SK-N-SH (cell line): ENCODE measurements around the gene MLYCD. TPM values are rescaled to one million over a fixed set of nuclear protein-coding genes. Genes with fewer than 3 reads are reported as not detected.

Source experiments
- CTCF ChIA-PET: fragments of 300-600, 350-600 bp; formaldehyde crosslinking; extraction: SDS; loops from one replicate; lab custom pipeline; 2021; lab: Yijun Ruan, JAX
- POLR2A ChIA-PET: fragments of 350-600 bp; sonication (Branson Sonifier 250); formaldehyde crosslinking; extraction: SDS; loops from one replicate; lab custom pipeline; 2020; ENCODE audit warnings: antibody characterized with exemption, inconsistent platforms; lab: Yijun Ruan, JAX
- DNase-seq: peaks from one replicate; pipeline ENCODE4 v3.0.0; 2012
- H2AFZ ChIP-seq: fragments of 200-600 bp; sonication (generic); 2 replicates; pipeline ENCODE4 v1.8.1; 2016; ENCODE audit warnings: antibody characterized with exemption, mild to moderate bottlenecking, low read depth
- H3F3A ChIP-seq: fragments of 200-600 bp; sonication (generic); replicated peaks from 2 replicates; pipeline ENCODE3; 2016; ENCODE audit warnings: antibody characterized with exemption, mild to moderate bottlenecking; ENCODE audit not compliant: insufficient read depth
- H3K27ac ChIP-seq, 2 experiments: fragments of 200-500 bp in 1 of 2; fragments of 200-600 bp in 1 of 2; sonication (Bioruptor generic) in 1 of 2; sonication (generic), shearing (Covaris generic) in 1 of 2; 2 replicates each; pipeline versions ENCODE4 v1.5.1 to v1.6.1; 2014 to 2016; ENCODE audit warnings: low read depth in 2 of 2, inconsistent platforms in 1 of 2, low read length in 1 of 2, mild to moderate bottlenecking in 1 of 2, mixed read lengths in 1 of 2
- H3K27me3 ChIP-seq: fragments of 200-600 bp; sonication (generic), shearing (Covaris generic); 2 replicates; pipeline ENCODE4 v1.6.1; 2016; ENCODE audit warnings: mixed run types; ENCODE audit not compliant: insufficient read depth
- H3K36me3 ChIP-seq, 2 experiments: fragments of 200-500 bp in 1 of 2; fragments of 200-600 bp in 1 of 2; sonication (Bioruptor generic) in 1 of 2; sonication (generic) in 1 of 2; replicated peaks in 1 of 2; 2 replicates each; pipeline versions ENCODE3 to v1.5.1; 2014 to 2016; ENCODE audit warnings: low read length in 1 of 2, mild to moderate bottlenecking in 1 of 2; ENCODE audit not compliant: insufficient read depth in 2 of 2, control insufficient read depth in 1 of 2
- H3K4me1 ChIP-seq, 2 experiments: fragments of 200-500 bp in 1 of 2; fragments of 200-600 bp in 1 of 2; sonication (Bioruptor generic) in 1 of 2; sonication (generic), shearing (Covaris generic) in 1 of 2; 2 replicates each; pipeline versions ENCODE4 v1.5.1 to v1.6.1; 2014 to 2016; ENCODE audit warnings: low read depth in 1 of 2, low read length in 1 of 2, mixed run types in 1 of 2; ENCODE audit not compliant: insufficient read depth in 2 of 2, control insufficient read depth in 1 of 2
- H3K4me2 ChIP-seq: fragments of 200-600 bp; sonication (generic), shearing (Covaris generic); 2 replicates; pipeline ENCODE4 v1.6.1; 2017; ENCODE audit warnings: mixed run types
- H3K4me3 ChIP-seq, 2 experiments: fragments of 200-500 bp in 1 of 2; fragments of 200-600 bp in 1 of 2; sonication (Bioruptor generic) in 1 of 2; sonication (generic), shearing (Covaris generic) in 1 of 2; 2 replicates each; pipeline versions ENCODE4 v1.5.1 to v1.8.1; 2014 to 2016; ENCODE audit warnings: low read depth in 2 of 2, inconsistent platforms in 1 of 2, low read length in 1 of 2, mild to moderate bottlenecking in 1 of 2, mixed read lengths in 1 of 2, moderate library complexity in 1 of 2
- H3K79me2 ChIP-seq: fragments of 200-600 bp; sonication (generic); 2 replicates; pipeline ENCODE4 v1.8.1; 2017; ENCODE audit warnings: mild to moderate bottlenecking; ENCODE audit not compliant: insufficient read depth
- H3K9ac ChIP-seq: fragments of 200-600 bp; sonication (generic); 2 replicates; pipeline ENCODE4 v1.6.1; 2017; ENCODE audit warnings: mixed run types
- H3K9me2 ChIP-seq: fragments of 200-600 bp; sonication (generic); 2 replicates; pipeline ENCODE4 v1.6.1; 2017; ENCODE audit warnings: mixed run types
- H3K9me3 ChIP-seq: fragments of 200-600 bp; sonication (generic); 2 replicates; pipeline ENCODE4 v1.6.1; 2017; ENCODE audit warnings: mixed run types, mild to moderate bottlenecking, moderate library complexity
- H4K20me1 ChIP-seq: fragments of 200-600 bp; sonication (generic); 2 replicates; pipeline ENCODE4 v1.6.1; 2017; ENCODE audit warnings: mild to moderate bottlenecking, mixed run types; ENCODE audit not compliant: insufficient read depth
- FOXJ3 ChIP-seq: sonication (generic); formaldehyde crosslinking; IDR thresholded peaks from 2 replicates; pipeline ENCODE4 v1.5.1; 2020; ENCODE audit warnings: mild to moderate bottlenecking, missing genetic modification reagents
- GATA2 ChIP-seq: sonication (generic); formaldehyde crosslinking; IDR thresholded peaks from 2 replicates; pipeline ENCODE4 v1.5.0; 2020; ENCODE audit warnings: mild to moderate bottlenecking, missing genetic modification reagents
- JUND ChIP-seq: IDR thresholded peaks from 2 replicates; pipeline ENCODE4 v1.4.0; 2012
- MXI1 ChIP-seq: IDR thresholded peaks from 2 replicates; pipeline ENCODE4 v1.6.1; 2012; ENCODE audit warnings: mild to moderate bottlenecking, low read depth, low read length, improper control_type of control experiment
- RAD21 ChIP-seq: IDR thresholded peaks from 2 replicates; pipeline ENCODE4 v1.6.1; 2012; ENCODE audit warnings: mild to moderate bottlenecking, low read length
- REST ChIP-seq: IDR thresholded peaks from 2 replicates; pipeline ENCODE4 v1.6.1; 2012; ENCODE audit warnings: mild to moderate bottlenecking, low read depth, low read length, moderate library complexity
- TCF12 ChIP-seq: IDR thresholded peaks from 2 replicates; pipeline ENCODE4 v1.4.0; 2012
- ZBTB33 ChIP-seq: IDR thresholded peaks from 2 replicates; pipeline ENCODE4 v1.4.0; 2012; ENCODE audit warnings: low read depth, borderline replicate concordance
- WGBS: methylation state at CpG from one replicate; pipeline ENCODE4 v1.1.6; 2017; ENCODE audit warnings: low lambda C conversion rate; 5-methylcytosine and 5-hydroxymethylcytosine counted together
- polyA plus RNA-seq, 3 experiments: library from polyadenylated mRNA; depleted of rRNA; stranded (reverse); fragments of >200 nt; gene quantifications; 2 replicates each; pipeline ENCODE4 v1.2.3, GENCODE V29; 2012
- TF ChIP-seq, protein P1 (sequence below): IDR thresholded peaks from 2 replicates; pipeline ENCODE4 v1.4.0; 2012; ENCODE audit warnings: low read depth, borderline replicate concordance

Gene MLYCD
- polyA plus RNA-seq, 1 of the 3 experiments (the other 2 are of a cell fraction): 2.4 TPM

DNA sequence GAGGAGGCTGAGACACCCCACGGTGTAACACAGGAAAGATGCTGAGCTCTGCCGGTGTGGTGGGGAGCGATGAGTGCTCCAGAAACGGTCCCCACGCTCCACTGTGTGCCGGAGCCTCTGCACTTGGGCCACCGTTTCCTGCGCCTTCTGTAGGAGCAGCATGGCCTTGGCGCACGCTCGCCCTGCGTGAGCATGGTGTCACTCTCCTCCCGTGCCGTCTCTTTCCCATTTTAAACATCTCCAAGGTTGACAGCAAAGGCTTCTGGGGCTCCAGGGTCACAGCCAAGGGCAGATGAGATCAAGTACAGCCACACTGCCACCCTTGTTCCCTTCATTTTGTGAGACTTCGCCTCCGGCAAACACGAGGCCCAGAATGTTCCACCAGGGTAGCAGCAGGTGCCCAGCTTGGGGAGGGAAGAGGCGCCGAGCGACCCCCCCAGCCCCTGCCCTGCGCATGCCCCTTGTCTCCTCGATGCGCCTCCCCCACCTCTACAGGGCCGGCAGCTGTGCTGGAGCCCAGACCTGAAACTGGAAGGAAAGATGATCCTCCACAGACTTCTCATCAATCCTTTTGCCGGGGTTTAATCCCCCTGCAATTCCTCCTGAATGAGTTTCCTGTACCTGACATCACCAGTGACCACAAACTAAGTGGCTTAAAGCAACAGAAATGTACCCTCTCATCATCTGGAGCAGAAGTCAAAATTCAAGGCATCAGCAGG is 34.2 kb downstream of the MLYCD start:
- H3K79me2 ChIP-seq: no peaks in the 10 kb centered on the region
- H2AFZ ChIP-seq: no peak overlapping the region
- H3F3A ChIP-seq: no peaks in the 10 kb centered on the region
- DNase-seq: no peak
- H3K4me3 ChIP-seq: no peak overlapping the region
- H3K9me2 ChIP-seq: no peaks in the 10 kb centered on the region
- peaks cover 0 to 11% of the 10 kb centered on the region in 2 experiments; a peak in 1 of 4 replicates for H3K4me1 ChIP-seq
- no peaks in the 10 kb centered on the region for H3K9me3 ChIP-seq
- H3K9ac ChIP-seq: no peak overlapping the region
- TF ChIP-seq RAD21 (no peak), FOXJ3 (no peak), REST (no peak), MXI1 (no peak), JUND (no peak), GATA2 (CRISPR knock-in tag) (no peak), ZBTB33 (no peak), TCF12 (no peak)
- TF ChIP-seq, protein P1, sequence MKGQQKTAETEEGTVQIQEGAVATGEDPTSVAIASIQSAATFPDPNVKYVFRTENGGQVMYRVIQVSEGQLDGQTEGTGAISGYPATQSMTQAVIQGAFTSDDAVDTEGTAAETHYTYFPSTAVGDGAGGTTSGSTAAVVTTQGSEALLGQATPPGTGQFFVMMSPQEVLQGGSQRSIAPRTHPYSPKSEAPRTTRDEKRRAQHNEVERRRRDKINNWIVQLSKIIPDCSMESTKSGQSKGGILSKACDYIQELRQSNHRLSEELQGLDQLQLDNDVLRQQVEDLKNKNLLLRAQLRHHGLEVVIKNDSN: no peak
- H4K20me1 ChIP-seq: no peaks in the 10 kb centered on the region
- POLR2A ChIA-PET: no interaction called here
- no peaks in the 10 kb centered on the region for H3K27me3 ChIP-seq
- 83% methylated on average over 22 of the region's 25 CpGs for WGBS
- no peaks in the 10 kb centered on the region for H3K36me3 ChIP-seq
- H3K27ac ChIP-seq: no peak overlapping the region
- H3K4me2 ChIP-seq: no peak overlapping the region
- CTCF ChIA-PET: interaction anchor here (1.7 to 3.1 kb wide), 2 partner anchors 21 to 132 kb away, joined by 5 to 11 read pairs; no protein-coding TSS in a partner anchor
